Pancreas (tissue), 10 donors: ENCODE data around the gene APIP. TPM values are rescaled to one million over a fixed set of nuclear protein-coding genes. Genes with fewer than 3 reads are reported as not detected.
A peak's percentile ranks its signal among the peaks of the same experiment; 100 is the strongest.

ENCODE experiments used
- ATAC-seq, 4 donors: fragments of 200-7000 bp; cut with Tn5 transposase; one replicate each; pipeline versions ENCODE4 v1.8.0 to v1.9.1; 2020; ENCODE audit warnings: mild to moderate bottlenecking in 4 of 4, moderate library complexity in 4 of 4
- DNase-seq, 6 donors: peaks; one replicate each; pipeline ENCODE4 v3.0.0-alpha.2; 2020
- FAIRE-seq: peaks from 2 replicates; lab custom pipeline; 2012; peaks lifted over from hg19 to GRCh38; lab: Jason Lieb, UNC
- H3K27ac ChIP-seq, 4 donors: fragments of 200-600 bp; sonication (generic); 1 replicate in 3 of 4; 2 replicates in 1 of 4; pipeline versions ENCODE4 v1.5.0 to v1.8.0; 2020
- H3K27me3 ChIP-seq, 4 donors: fragments of 200-600 bp; one replicate each; pipeline ENCODE4 v1.8.0; 2021
- H3K36me3 ChIP-seq, 3 donors: fragments of 200-600 bp; sonication (generic) in 1 of 3; one replicate each; pipeline versions ENCODE4 v1.5.0 to v1.8.0; 2020 to 2021
- H3K4me1 ChIP-seq, 3 donors: fragments of 200-600 bp; one replicate each; pipeline ENCODE4 v1.8.0; 2021
- H3K4me3 ChIP-seq, 4 donors: fragments of 200-600 bp; sonication (generic) in 2 of 4; one replicate each; pipeline versions ENCODE4 v1.5.0 to v1.8.0; 2020 to 2021
- H3K9me3 ChIP-seq, 4 donors: fragments of 200-600 bp; one replicate each; pipeline ENCODE4 v1.8.0; 2021
- CTCF ChIP-seq, 4 donors: fragments of 200-600 bp; sonication (generic) in 3 of 4; IDR thresholded peaks; one replicate each; pipeline versions ENCODE4 v1.5.0 to v1.8.0; 2021; ENCODE audit warnings: antibody characterized with exemption in 4 of 4
- WGBS, 2 donors: extraction: QIAGEN DNeasy Blood & Tissue Kit; methylation state at CpG; one replicate each; pipeline ENCODE4 v1.1.7; 2013; 5-methylcytosine and 5-hydroxymethylcytosine counted together
- intact Hi-C, 3 donors: fragments of 100-400 bp; cut with DNase I; formaldehyde crosslinking; loops; one replicate each; pipeline versions ENCODE4 v1.11.1 to v1.14.2; 2022
- polyA plus RNA-seq, 2 donors: library from polyadenylated mRNA; stranded (reverse); fragments of 200-250 nt; gene quantifications; one replicate each; pipeline ENCODE4 v1.2.3, GENCODE V29; 2013
- total RNA-seq, 6 donors: library from RNA; stranded (reverse); fragmentation: NEBNext Ultra II Directional in 4 of 6; extraction: Animal tissue kit (Norgen Biotek cat#: 25700) in 4 of 6; gene quantifications; one replicate each; pipeline versions ENCODE4 v1.2.1 to v1.2.4, GENCODE V29; 2021 to 2023
- donor health status: healthy with polysubstance abuse.
- donor health status: DM: no; HTN: no; CAD: no; lungs with moderate emphysema.
- donor health status: DM: no; HTN: no; CAD: no.
- donor health status: control.
- donor health status: control.
- donor health status: Bipolar disorder and iron deficiency.
- donor health status: DM: yes; HTN: yes; CAD: no.
- donor health status: DM: no; HTN: no; CAD: no.
- donor health status: DM: no; HTN: no; CAD: no.
- donor health status: DM: yes; HTN: yes; CAD: no.

Gene APIP
- total and polyA plus RNA-seq, 8 donors: 12.2 to 21.4 (median 13.9) TPM

GRCh38 chr11:34909955-34910354 lies 6.2 kb downstream of the APIP start:
- TF ChIP-seq CTCF (IDR thresholded peaks at IDR 0.05): no peak
- no peak for DNase-seq
- H3K27ac ChIP-seq: peak overlapping the region in 1 of 4 donors; percentile 17

GRCh38 chr11:34909415-34909814 lies 6.8 kb downstream of the APIP start:
- no peak for TF ChIP-seq CTCF (IDR thresholded peaks at IDR 0.05)
- Histone ChIP-seq H3K9me3 (no peaks in the 10 kb centered on the region), H3K4me3 (no peak overlapping the region), H3K27ac (no peak overlapping the region), H3K36me3 (no peaks in the 10 kb centered on the region), H3K4me1 (peaks cover 23 to 28% (median 24%) of the 10 kb centered on the region in 3 donors), H3K27me3 (no peaks in the 10 kb centered on the region)
- intact Hi-C loops: no loop called here
- no peak for DNase-seq
- peak in 3 of 4 donors; percentile 13 to 24 (median 18) for ATAC-seq
- 52 to 53% methylated on average over 6 of the region's 6 CpGs for WGBS, 2 donors
- FAIRE-seq: no peak

More at GRCh38 chr11:34909955-34910354, 6.2 kb downstream of the APIP start:
- Histone ChIP-seq H3K27me3 (no peaks in the 10 kb centered on the region), H3K4me1 (peaks cover 24 to 28% (median 25%) of the 10 kb centered on the region in 3 donors), H3K36me3 (no peaks in the 10 kb centered on the region), H3K9me3 (no peaks in the 10 kb centered on the region), H3K4me3 (no peak overlapping the region)
- FAIRE-seq: no peak
- 49 to 50% methylated on average over 4 of the region's 4 CpGs for WGBS, 2 donors
- peak; percentile 30 to 65 (median 38) for ATAC-seq
- intact Hi-C loops: no loop called here

GRCh38 chr11:34907934-34908593 lies 8.1 kb downstream of the APIP start:
- FAIRE-seq (no peak), DNase-seq (no peak), ATAC-seq (no peak)
- no peak overlapping the region for H3K27ac ChIP-seq
- no peak overlapping the region for H3K4me3 ChIP-seq
- 88 to 94% methylated on average over 3 of the region's 3 CpGs for WGBS, 2 donors
- no peaks in the 10 kb centered on the region for H3K27me3 ChIP-seq
- intact Hi-C loops: no loop called here
- peaks cover 0 to 2% (median 0%) of the 10 kb centered on the region in 3 donors for H3K36me3 ChIP-seq
- no peak for TF ChIP-seq CTCF (IDR thresholded peaks at IDR 0.05)
- H3K9me3 ChIP-seq: no peaks in the 10 kb centered on the region
- peaks cover 24 to 28% (median 26%) of the 10 kb centered on the region in 3 donors for H3K4me1 ChIP-seq

- whole genome bisulfite sequencing, 2 donors: 93% methylated on average over 7 of the region's 7 CpGs
- no peak for ATAC-seq
- Histone ChIP-seq H3K27me3 (no peaks in the 10 kb centered on the region), H3K9me3 (no peaks in the 10 kb centered on the region), H3K4me3 (no peak overlapping the region), H3K36me3 (peaks cover 0 to 3% (median 0%) of the 10 kb centered on the region in 3 donors), H3K27ac (no peak overlapping the region), H3K4me1 (peaks cover 16 to 20% (median 17%) of the 10 kb centered on the region in 3 donors)
- no peak for FAIRE-seq
- no peak for TF ChIP-seq CTCF (IDR thresholded peaks at IDR 0.05)
- intact Hi-C loops: no loop called here
- DNase-seq: no peak
Observed at GRCh38 chr11:34905666-34906065, 10.5 kb downstream of the APIP start.

DNA sequence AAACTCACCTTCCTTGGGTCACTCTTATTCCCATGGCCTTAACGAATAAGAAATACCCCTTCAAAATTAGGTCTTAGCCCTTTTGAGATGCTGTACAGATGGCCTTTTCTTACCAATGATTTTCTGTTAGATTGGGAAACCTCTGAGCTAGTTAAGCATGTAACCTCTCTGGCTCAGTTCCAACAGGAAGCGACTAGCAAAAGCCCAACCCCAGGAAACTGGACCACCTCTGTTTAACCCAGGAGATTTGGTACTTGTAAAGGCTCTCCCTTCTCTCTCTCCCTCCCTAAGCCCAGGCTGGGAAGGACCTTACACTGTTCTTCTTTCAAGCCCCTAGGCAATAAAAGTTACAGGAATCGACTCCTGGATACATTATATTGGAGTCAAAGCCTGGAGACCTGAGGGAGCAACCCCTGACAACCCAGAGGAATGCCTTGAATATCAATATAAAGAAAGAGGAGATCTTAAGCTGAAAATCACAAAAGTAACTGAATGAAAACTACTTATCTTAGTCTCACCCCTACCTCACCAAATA lies 11.7 kb downstream of the APIP start:
- no peak overlapping the region for H3K27ac ChIP-seq
- DNase-seq (no peak), FAIRE-seq (no peak), ATAC-seq (peak in 2 of 4 donors; percentile 18 to 55)
- H3K9me3 ChIP-seq: peaks cover 0 to 2% (median 0%) of the 10 kb centered on the region in 4 donors
- H3K4me1 ChIP-seq: peaks cover 5 to 8% (median 5%) of the 10 kb centered on the region in 3 donors
- no peak overlapping the region for H3K4me3 ChIP-seq
- intact Hi-C loops: no loop called here
- TF ChIP-seq CTCF (IDR thresholded peaks at IDR 0.05): no peak
- WGBS, 2 donors: 84 to 85% methylated on average over 3 of the region's 3 CpGs
- H3K36me3 ChIP-seq: peaks cover 0 to 3% (median 0%) of the 10 kb centered on the region in 3 donors
- H3K27me3 ChIP-seq: no peaks in the 10 kb centered on the region
